ENCODE data around the gene MUC5B. TPM values are rescaled to one million over a fixed set of nuclear protein-coding genes. Genes with fewer than 3 reads are reported as not detected.

The MUC5B gene
- total RNA-seq, 1 donor from 2014 or later = not detected

DNA sequence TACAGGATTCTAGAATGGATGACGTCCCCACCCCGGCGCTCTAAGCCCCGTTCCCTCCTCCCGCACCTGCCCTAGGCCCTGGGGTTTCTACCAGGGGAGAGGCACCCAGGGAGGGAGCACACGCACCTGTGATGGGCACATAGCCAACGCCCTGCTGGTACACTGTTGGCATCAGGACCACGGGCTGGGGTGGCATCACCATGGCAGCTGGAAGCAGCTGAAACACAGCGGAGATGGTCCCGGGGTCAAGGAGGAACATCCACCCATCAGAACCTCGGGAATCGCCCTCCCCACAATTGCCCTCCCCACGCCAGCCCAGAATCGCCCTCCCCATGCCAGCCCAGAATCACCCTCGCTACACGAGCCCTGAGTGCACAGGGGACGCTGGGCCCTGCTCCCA lies 63.0 kb downstream of the MUC5B start:
- Mint-ChIP-seq H3K4me3 (no peak overlapping the region), H3K27ac (no peak overlapping the region), H3K27me3 (ENCODE audit: insufficient read depth, low read depth) (peaks cover 2% of the 10 kb centered on the region), H3K9me3 (no peaks in the 10 kb centered on the region), H3K36me3 (peaks cover 12% of the 10 kb centered on the region), H3K4me1 (peaks cover 5% of the 10 kb centered on the region)
- H2AFZ ChIP-seq (replicated peaks) = no peak overlapping the region
- no peak overlapping the region for H3K9ac ChIP-seq
- H3F3A ChIP-seq (ENCODE audit: low read depth) = no peaks in the 10 kb centered on the region
- TF ChIP-seq EZH2phosphoT487 (IDR thresholded peaks at IDR 0.05) (no peak), CTCF (IDR thresholded peaks at IDR 0.05) (no peak), EZH2 (IDR thresholded peaks at IDR 0.05) (no peak)
- H3K27me3 ChIP-seq = no peaks in the 10 kb centered on the region
- H3K9me3 ChIP-seq (ENCODE audit: low read depth) = no peaks in the 10 kb centered on the region
- no peak for DNase-seq (ENCODE audit: low spot score)
- no peaks in the 10 kb centered on the region for H4K20me1 ChIP-seq (ENCODE audit: low read depth)
- H3K79me2 ChIP-seq (ENCODE audit: low read depth) = no peaks in the 10 kb centered on the region
- no peaks in the 10 kb centered on the region for H3K36me3 ChIP-seq
- H3K4me2 ChIP-seq = no peak overlapping the region
- H3K4me1 ChIP-seq = no peaks in the 10 kb centered on the region
- H3K4me3 ChIP-seq = no peak overlapping the region
- H3K27ac ChIP-seq = no peak overlapping the region

DNA sequence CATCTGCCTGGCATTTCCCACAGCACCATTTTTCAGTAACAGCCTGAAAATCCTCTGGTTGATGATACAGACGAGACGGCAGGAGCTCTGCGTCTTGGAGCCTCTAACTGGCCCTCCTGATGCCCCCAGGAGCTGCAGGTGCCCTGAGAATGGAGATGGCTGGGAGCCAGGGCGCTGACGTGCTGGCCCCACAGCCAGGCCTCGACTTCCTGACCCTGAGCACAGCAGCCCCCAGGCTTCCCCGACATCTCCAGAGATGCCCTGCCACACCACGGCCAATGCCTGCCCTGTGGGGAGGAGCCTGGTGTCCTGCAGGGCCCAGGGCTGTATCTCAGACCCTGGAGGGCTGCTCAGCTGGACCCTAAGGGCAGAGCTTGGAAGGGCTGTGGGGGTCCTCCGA lies 65.1 kb downstream of the MUC5B start:
- peaks cover 4% of the 10 kb centered on the region for H3K27me3 Mint-ChIP-seq (ENCODE audit: insufficient read depth, low read depth)
- H3K36me3 Mint-ChIP-seq = peaks cover 17% of the 10 kb centered on the region

DNA sequence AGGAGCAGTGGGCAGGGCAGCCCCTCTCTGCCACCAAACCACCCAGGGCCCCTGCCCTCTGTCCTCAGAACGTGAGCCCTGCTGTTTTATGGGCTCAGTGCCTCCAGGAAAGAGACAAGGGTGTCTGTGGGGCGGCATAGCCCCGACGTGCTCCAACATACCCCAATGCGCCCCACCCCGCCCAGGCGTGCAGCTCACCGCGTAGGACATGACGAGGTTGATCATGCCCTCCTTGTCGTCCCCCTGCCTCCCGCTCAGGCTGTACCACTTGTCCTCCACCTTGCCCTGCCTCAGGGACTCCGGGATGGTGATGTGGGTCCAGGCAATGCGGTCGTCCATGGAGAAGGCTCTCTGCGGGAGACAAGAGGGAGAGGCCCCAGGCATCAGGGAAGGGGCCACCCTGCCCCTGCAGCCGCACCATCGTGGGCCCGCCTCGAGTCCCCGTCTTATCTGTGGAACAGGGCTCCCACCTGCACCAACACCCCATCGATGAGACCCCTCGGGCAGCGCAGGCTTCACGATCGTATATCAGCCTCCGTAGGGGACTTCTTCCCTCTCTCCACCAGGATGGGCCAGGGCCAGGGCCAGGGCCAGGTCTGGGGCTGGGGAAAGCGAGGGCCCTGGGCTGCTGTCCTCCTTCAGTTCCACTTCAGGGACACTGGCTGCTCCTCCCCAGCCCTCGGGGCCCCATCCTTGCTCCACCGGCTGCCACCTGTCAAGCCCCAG lies 65.7 kb downstream of the MUC5B start:
- H3K4me2 ChIP-seq = no peak overlapping the region
- no peak overlapping the region for H3K9ac ChIP-seq
- no peaks in the 10 kb centered on the region for H4K20me1 ChIP-seq (ENCODE audit: low read depth)
- Mint-ChIP-seq H3K27me3 (ENCODE audit: insufficient read depth, low read depth) (peaks cover 4% of the 10 kb centered on the region), H3K27ac (no peak overlapping the region), H3K4me1 (no peaks in the 10 kb centered on the region), H3K36me3 (peaks cover 15% of the 10 kb centered on the region), H3K9me3 (no peaks in the 10 kb centered on the region), H3K4me3 (no peak overlapping the region)
- no peak overlapping the region for H3K4me3 ChIP-seq
- no peaks in the 10 kb centered on the region for H3K4me1 ChIP-seq
- DNase-seq (ENCODE audit: low spot score) = no peak
- no peak overlapping the region for H2AFZ ChIP-seq (replicated peaks)
- H3K79me2 ChIP-seq (ENCODE audit: low read depth) = no peaks in the 10 kb centered on the region
- TF ChIP-seq EZH2 (IDR thresholded peaks at IDR 0.05) (no peak), EZH2phosphoT487 (IDR thresholded peaks at IDR 0.05) (no peak)
- H3K9me3 ChIP-seq (ENCODE audit: low read depth) = no peaks in the 10 kb centered on the region
- H3K36me3 ChIP-seq = no peaks in the 10 kb centered on the region
- no peaks in the 10 kb centered on the region for H3K27me3 ChIP-seq
- H3K27ac ChIP-seq = no peak overlapping the region
- H3F3A ChIP-seq (ENCODE audit: low read depth) = no peaks in the 10 kb centered on the region

More for the DNA sequence above, 65.1 kb downstream of the MUC5B start:
- no peak overlapping the region for H3K4me3 Mint-ChIP-seq
- H3K9me3 Mint-ChIP-seq = no peaks in the 10 kb centered on the region
- Histone ChIP-seq H3K27me3 (no peaks in the 10 kb centered on the region), H2AFZ (replicated peaks) (no peak overlapping the region), H3K4me2 (no peak overlapping the region), H3K9me3 (ENCODE audit: low read depth) (no peaks in the 10 kb centered on the region), H4K20me1 (ENCODE audit: low read depth) (no peaks in the 10 kb centered on the region), H3K36me3 (no peaks in the 10 kb centered on the region), H3K79me2 (ENCODE audit: low read depth) (no peaks in the 10 kb centered on the region), H3F3A (ENCODE audit: low read depth) (no peaks in the 10 kb centered on the region), H3K27ac (no peak overlapping the region), H3K4me3 (no peak overlapping the region), H3K9ac (no peak overlapping the region), H3K4me1 (no peaks in the 10 kb centered on the region)
- TF ChIP-seq EZH2 (IDR thresholded peaks at IDR 0.05) (no peak), CTCF (IDR thresholded peaks at IDR 0.05) (no peak), EZH2phosphoT487 (IDR thresholded peaks at IDR 0.05) (no peak)
- no peak for DNase-seq (ENCODE audit: low spot score)
- no peak overlapping the region for H3K27ac Mint-ChIP-seq
- no peaks in the 10 kb centered on the region for H3K4me1 Mint-ChIP-seq

DNA sequence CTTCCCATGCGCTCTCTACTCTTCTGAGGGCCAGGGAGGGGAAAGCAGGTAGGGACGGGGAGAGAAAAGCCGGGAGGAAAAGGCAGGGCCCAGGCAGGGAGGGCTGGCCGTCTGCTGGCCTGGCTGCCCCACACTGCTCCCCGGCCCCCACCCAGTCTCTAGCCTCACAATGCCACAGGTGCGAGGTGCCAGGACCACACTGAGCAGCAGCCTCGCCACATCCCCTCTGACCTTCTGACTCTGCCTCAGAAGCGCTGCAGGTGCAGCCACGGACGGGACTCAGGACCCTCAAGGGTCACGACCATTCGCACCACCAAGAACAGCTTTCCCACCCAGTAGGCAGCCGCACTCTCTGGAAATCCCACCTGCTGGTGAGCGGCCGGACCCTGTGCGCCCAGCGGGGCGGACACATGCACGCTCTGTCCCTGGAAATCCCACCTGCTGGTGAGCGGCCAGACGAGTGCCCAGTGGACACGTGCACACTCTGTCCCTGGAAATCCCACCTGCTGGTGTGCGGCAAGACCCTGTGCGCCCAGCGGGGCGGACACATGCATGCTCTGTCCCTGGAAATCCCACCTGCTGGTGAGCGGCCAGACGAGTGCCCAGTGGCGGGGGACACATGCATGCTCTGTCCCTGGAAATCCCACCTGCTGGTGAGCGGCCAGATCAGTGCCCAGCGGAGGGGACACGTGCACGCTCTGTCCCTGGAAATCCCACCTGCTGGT lies 66.5 kb downstream of the MUC5B start:
- H3K4me2 ChIP-seq = no peak overlapping the region
- no peaks in the 10 kb centered on the region for H3K27me3 ChIP-seq
- TF ChIP-seq EZH2phosphoT487 (IDR thresholded peaks at IDR 0.05) (no peak), EZH2 (IDR thresholded peaks at IDR 0.05) (no peak), CTCF (IDR thresholded peaks at IDR 0.05) (no peak)
- H3F3A ChIP-seq (ENCODE audit: low read depth) = no peaks in the 10 kb centered on the region
- no peak overlapping the region for H3K4me3 ChIP-seq
- Mint-ChIP-seq H3K27me3 (ENCODE audit: insufficient read depth, low read depth) (peaks cover 4% of the 10 kb centered on the region), H3K27ac (no peak overlapping the region), H3K4me3 (no peak overlapping the region), H3K9me3 (no peaks in the 10 kb centered on the region), H3K4me1 (no peaks in the 10 kb centered on the region), H3K36me3 (peaks cover 15% of the 10 kb centered on the region)
- no peak overlapping the region for H3K9ac ChIP-seq
- no peaks in the 10 kb centered on the region for H3K9me3 ChIP-seq (ENCODE audit: low read depth)
- H2AFZ ChIP-seq (replicated peaks) = no peak overlapping the region
- H3K27ac ChIP-seq = no peak overlapping the region
- no peaks in the 10 kb centered on the region for H3K79me2 ChIP-seq (ENCODE audit: low read depth)
- no peaks in the 10 kb centered on the region for H3K4me1 ChIP-seq
- no peak for DNase-seq (ENCODE audit: low spot score)
- no peaks in the 10 kb centered on the region for H4K20me1 ChIP-seq (ENCODE audit: low read depth)
- H3K36me3 ChIP-seq = no peaks in the 10 kb centered on the region

Measured in neural progenitor cell (in vitro differentiated cells).